GM18909 (cell line): ENCODE data around the gene SRPK1.

Experiments
- ATAC-seq: cut with Tn5 transposase; IDR thresholded peaks from one replicate; pipeline ENCODE4 v1.9.1; 2021; ENCODE audit warnings: mild to moderate bottlenecking; ENCODE audit not compliant: unreplicated experiment, poor library complexity

The SRPK1 gene

GRCh38 chr6:35787266-35788218, 133.4 kb downstream of the SRPK1 start:
- no peak for ATAC-seq

GRCh38 chr6:35786810-35787209, 134.1 kb downstream of the SRPK1 start:
- ATAC-seq = no peak

DNA sequence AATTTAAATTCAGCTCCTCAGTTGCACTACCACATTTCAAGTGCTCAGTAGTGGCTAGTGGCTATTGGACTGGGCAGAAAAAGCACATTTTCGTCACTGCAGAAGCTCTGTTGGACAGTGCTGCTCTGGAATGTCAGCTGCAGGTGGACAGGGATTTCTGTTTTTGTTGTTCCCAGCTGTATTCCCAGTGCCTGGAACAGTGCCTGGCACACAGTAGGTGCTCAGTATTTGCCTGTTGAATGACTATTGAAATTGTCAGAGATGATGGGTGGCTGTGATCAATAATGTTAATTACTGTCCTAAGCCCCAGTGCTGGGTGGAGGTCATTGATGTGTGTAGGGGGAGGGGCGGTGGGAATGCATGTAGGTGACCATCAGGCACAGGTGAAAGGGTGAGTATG, 134.6 kb downstream of the SRPK1 start:
- no peak for ATAC-seq

DNA sequence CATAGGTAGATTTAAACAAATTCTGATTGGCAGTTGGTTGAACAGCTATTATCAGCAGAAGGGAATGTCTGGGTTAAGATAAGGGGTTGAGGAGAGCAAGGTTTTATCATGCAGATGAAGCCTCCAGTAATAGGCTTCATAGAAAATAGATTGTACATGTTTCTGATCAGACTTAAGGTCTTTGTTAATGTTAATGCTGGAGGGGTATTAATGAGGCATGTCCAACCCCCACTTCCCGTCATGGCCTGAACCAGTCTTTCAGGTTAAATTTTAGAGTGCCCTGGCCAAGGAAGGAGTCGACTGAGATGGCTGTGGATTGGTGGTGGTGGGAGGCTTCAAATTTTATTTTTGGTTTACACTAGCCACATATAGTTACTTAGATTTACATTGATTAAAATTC, 136.7 kb downstream of the SRPK1 start:
- no peak for ATAC-seq
